Myocyte (in vitro differentiated cells): ENCODE data around the gene CCDC174. TPM values are rescaled to one million over a fixed set of nuclear protein-coding genes. Genes with fewer than 3 reads are reported as not detected.
"Not testable (repeated sequence)": the region's sequence is repeated elsewhere in the genome, so short reads cannot be mapped to it uniquely, and the experiment has no call there.

Source experiments
- DNase-seq: peaks from one replicate; pipeline ENCODE4 v3.0.0-alpha.2; 2012; ENCODE audit warnings: low read depth
- total RNA-seq: library from RNA; depleted of rRNA; stranded (reverse); fragments of >200 nt; gene quantifications from 2 replicates; pipeline ENCODE4 v1.2.3, GENCODE V29; 2014

CCDC174 gene
- total RNA-seq, 1 donor from 2014 or later = 14.1 TPM

DNA sequence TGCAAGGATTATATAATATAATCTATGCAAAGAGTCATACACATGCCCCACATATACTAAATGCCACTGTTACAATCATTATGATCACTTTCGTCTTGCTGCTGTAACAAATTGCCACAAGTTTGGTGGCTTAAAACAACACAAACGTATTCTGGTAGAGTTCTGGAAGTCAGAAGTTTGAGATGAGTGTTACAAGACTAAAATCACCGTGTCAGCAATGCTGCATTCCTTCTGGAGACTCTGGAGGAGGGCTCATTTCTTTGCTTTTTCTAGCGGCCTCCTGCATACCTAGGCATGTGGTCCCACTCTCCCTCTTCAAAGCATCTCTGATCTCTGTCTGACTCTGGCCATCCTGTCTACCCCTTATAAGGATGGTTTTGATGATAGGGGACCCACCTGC, 1.4 kb upstream of the CCDC174 start:
- DNase-seq = no peak

DNA sequence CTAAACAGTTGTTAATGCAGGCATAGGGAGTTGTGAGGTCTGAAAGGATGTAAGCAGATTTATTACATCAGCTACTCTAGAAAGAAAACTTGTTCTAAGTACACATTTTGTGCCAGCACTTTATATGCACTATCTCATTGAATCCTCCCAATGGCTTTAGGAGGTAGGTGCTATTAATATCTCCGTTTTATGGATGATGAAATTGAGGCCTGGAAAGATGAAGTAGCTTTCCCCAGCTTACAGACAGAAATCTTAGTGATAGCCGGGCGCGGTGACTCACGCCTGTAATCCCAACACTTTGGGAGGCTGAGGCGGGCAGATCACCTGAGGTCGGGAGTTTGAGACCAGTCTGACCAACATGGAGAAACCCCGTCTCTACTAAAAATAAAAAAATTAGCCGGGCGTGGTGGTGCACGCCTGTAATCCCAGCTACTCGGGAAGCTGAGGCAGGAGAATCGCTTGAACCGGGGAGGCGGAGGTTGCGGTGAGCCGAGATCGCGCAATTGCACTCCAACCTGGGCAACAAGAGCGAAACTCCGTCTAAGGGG, 872 bp downstream of the CCDC174 start:
- DNase-seq = not testable (repeated sequence)

GRCh38 chr3:14657579-14657978, 6.0 kb downstream of the CCDC174 start:
- no peak for DNase-seq

- no peak for DNase-seq
Observed at GRCh38 chr3:14658978-14659377, 7.4 kb downstream of the CCDC174 start.

DNA sequence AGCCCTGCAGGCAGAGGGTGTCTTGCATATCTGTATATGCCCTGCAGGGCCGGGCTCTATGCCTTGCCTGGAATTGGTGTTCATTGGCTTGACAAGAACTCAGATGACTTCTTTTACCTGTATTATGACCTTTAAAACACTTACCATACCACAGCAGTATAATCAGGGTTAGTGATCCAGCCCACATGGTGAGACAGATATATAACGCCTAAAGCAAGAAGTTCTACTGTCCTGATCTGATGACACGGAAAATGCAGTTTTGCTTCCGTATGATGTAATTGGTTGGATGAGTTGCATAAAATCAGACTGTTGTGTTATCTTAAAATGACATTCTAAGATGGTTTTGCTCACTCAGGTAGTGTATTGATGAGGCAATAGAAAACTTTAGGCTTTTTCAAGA, 9.4 kb downstream of the CCDC174 start:
- no peak for DNase-seq

GRCh38 chr3:14663396-14664135, 12.0 kb downstream of the CCDC174 start:
- DNase-seq = no peak

DNA sequence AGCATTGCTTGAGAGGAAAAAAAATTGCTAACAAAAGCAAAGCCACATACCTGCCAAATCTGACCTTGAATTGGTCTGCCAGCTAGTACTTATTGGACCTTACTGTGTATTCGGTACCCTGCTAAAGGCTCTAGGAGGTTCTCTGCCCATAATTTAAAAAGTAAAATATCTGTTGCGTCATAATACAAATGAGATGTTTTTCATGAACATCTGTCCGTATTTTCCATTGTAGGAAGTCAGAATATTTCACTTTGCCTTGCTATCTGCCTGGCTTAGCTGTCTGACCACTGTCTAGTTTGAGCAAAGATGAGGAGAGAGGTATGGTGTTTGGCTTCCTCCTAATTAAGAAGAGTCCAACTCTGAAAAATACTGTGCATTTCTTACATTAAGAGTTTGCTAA, 12.6 kb downstream of the CCDC174 start:
- DNase-seq = no peak

DNA sequence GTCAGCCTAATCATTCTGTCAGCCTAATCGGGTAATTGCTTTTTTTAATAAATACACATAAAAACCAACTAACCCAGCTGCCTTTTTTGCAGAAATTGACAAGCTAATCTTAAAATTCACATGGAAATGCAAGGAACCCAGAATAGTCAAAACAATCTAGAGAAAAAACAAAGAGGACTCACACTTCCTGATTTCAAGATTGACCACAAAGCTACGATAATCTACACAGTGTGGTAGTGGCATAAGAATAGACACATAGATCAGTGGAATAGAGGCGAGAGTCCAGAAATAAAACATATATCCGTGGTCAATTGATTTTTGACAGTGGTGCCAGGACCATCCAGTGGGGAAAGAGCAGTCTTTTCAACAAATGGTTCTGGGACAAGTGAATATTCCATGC, 21.0 kb downstream of the CCDC174 start:
- DNase-seq = no peak

GRCh38 chr3:14674841-14675240, 23.3 kb downstream of the CCDC174 start, which contains the start of gene C3orf20:
Gene C3orf20, plus strand, starts transcription at chr3:14675141. Its CDS starts 7,573 bp downstream, at chr3:14682714.
- no peak for DNase-seq

- no peak for DNase-seq
Observed at GRCh38 chr3:14676881-14677280, 25.3 kb downstream of the CCDC174 start.

DNA sequence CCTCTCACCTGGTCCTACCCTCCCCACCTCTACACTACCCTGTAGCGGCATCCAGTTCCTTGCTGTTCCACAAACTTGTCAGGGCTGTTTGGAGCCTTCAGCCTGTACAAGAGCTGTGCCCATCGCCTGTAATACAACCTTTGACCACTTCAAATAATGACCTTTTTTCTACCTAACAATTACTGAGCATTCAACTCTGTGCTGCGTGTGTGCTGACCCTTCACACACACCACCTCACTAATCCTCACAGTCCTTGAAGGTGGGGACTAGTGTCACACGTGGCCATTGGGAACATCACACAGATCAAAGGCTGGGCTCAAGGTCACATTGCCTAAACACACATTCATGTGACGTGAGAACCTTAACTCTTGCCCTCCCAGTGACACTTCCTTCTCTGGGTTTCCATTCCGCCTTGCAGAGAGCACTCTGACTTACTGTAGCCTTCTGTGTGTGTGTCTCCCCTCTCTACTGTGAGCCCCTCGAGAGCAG, 26.5 kb downstream of the CCDC174 start:
- DNase-seq = no peak

GRCh38 chr3:14680115-14680514, 28.6 kb downstream of the CCDC174 start:
- no peak for DNase-seq

GRCh38 chr3:14680716-14681115, 29.2 kb downstream of the CCDC174 start:
- peak; percentile 29 for DNase-seq

DNA sequence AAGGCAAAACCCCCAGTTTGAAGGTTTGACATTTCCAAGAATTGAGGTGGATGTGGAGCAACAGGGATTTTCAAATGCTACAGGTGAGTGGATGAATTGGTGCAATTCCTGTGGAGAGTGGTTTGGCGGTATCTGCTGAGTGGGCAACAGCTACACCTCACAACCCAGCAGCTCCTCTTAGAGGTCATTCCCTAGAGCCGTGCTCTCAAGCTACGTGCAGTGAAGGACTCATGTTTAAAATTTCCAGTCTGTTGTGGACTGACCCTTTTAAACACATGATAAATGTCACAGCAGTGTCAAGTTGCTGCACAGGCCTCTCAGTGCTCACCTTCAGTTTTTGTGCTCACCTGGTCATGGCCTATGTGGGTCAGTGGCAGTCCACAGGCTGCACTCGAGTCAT, 32.9 kb downstream of the CCDC174 start:
- no peak for DNase-seq

DNA sequence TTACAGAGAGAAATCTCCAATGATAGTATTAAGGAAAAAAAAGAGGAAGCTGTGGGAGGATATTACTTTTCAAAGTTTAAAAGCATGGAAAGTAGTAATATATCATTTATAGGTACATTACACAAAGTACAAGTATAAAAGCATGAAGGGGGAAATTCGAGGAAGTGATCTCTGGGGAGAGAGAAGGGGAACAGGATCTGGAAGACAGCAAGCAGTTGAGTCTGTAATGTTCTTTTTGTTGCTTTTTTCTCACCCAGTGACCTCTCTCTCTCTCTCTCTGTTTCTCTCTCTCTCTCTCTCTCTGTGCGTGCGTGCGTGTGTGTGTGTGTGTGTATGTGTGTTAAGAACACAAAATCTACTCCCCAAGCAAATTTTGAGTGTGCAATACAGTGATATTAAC, 33.6 kb downstream of the CCDC174 start:
- DNase-seq = no peak

GRCh38 chr3:14687360-14687759, 35.8 kb downstream of the CCDC174 start:
- no peak for DNase-seq

DNA sequence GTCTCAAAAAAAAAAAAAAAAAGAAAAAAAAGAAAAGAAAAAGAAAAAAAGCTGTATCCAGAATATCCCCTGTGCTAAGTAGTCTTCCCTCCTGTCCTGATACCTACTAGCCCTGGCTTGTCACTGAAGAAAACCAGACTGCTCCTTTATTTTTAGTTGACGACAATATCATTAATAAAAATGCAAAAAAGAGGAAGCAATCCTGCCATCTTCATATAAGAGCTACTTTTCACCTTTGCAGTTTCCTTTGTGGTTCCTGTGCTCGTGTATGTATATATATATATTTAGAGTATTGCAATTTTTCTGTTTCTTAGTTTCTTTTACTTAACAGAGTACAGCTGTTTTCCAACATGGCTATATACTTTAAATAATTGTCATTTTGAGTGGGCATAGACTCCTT, 37.0 kb downstream of the CCDC174 start:
- DNase-seq = no peak

- DNase-seq = no peak
Observed at GRCh38 chr3:14689247-14689980, 37.9 kb downstream of the CCDC174 start.

DNA sequence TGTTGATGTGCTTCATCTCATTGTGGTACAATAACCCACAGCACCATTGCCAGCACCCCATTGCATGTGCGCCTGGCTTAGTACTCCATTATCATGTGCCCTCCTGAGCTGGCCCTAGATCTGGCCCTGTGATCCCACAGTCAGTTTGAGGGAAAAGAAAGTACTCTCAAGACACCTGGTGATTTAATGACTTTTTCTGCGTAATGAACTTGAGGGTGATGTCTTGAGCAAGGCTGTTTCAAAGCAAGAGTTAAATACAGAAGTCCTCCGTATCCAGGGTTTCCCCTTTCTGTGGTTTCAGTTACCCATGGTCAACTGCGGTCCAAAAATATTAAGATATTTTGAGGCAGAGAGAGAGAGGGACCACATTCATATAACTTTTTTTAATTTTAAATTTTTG, 39.7 kb downstream of the CCDC174 start:
- no peak for DNase-seq

DNA sequence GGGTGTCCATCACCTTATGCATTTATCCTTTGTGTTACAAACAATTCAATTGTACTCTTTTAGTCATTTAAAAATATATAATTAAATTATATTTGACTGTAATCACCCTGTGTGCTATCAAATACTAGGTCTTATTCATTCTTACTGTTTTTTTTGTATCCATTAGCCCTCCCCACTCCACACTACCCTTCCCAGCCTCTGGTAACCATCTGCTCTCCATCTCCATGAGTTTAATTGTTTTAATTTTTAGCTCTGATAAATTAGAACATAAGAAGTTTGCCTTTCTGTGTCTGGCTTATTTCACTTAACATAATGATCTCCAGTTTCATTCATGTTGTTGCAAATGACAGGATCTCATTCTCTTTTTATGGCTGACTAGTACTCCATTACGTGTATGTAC, 40.2 kb downstream of the CCDC174 start:
- no peak for DNase-seq

- no peak for DNase-seq
Observed at GRCh38 chr3:14698601-14699244, 47.2 kb downstream of the CCDC174 start.

DNA sequence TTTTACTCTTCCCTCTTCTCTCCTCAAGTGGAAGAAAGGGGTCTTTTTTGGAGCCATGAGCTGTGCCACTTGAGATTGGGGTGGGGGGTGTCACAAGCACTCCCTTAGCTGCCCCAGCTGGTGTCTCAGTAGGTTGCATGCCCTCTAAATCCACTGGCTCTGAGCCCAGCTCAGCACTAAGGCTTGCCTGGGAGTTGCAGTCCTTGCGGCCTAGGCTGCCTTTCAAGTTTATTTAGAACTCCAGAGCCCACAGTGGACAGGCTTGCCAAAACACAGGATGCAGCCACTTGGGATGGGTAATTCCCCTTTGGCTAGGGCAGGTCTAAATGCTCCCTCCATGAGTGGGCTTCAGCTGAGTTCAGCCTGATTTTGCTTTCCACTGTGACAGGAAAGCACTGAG, 48.1 kb downstream of the CCDC174 start:
- DNase-seq = peak; percentile 36
